ENCODE results near the gene DCAF15. TPM values are rescaled to one million over a fixed set of nuclear protein-coding genes. Genes with fewer than 3 reads are reported as not detected.

Gene DCAF15
- total and polyA plus RNA-seq, 2 donors (not counting 3 experiments of a cell fraction or from before 2014, with no cell fraction given): 41.9 to 42.4 TPM

DNA sequence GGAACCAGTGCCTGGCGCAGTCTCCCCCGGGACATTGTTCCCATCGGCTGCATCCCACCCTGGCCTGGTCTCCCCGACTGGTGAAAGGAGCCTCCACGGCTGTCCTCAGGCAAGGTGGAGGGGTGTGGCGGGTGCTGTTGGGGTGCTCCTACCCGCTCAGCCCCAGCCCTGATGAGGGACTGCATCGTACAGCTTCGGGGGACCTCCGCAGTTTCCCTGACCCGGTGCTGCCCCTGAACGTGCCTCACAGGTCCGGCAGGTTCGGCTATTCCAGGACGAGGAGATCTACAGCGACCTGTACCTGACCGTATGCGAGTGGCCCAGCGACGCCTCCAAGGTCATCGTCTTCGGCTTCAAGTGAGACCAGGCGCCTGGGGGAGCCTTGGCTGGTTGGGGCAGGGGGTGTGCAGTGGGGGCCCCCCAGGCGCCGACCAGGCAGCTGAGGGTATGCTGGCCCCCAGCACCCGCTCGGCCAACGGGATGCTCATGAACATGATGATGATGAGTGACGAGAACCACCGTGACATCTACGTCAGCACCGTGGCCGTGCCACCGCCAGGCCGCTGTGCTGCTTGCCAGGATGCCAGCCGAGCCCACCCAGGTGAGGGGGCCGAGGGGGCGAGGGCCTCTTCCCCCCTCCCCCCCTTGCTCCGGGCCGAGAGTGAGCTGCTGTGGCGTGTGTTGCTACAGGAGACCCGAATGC, 3.5 kb downstream of the DCAF15 start:
- ChIA-PET CTCF (interaction anchor here (1.2 to 1.3 kb wide), 2 partner anchors 76 to 87 kb away, joined by 3 read pairs; partner anchors contain the start of gene IL27RA), POLR2A (no interaction called here)
- no peak for FAIRE-seq

More for the DNA sequence above, 3.5 kb downstream of the DCAF15 start:
- Histone ChIP-seq H3K36me3 (ENCODE audit: control insufficient read depth in 2 of 2, extremely low read depth in 1 of 2, insufficient read depth in 2 of 2, low read length in 2 of 2) (peaks cover 17 to 31% of the 10 kb centered on the region in 2 experiments), H3K9me3 (replicated peaks; ENCODE audit: control insufficient read depth, insufficient read depth, low read length) (no peaks in the 10 kb centered on the region), H3K9me1 (replicated peaks; ENCODE audit: control insufficient read depth, extremely low read depth, insufficient read depth, low read length) (no peaks in the 10 kb centered on the region), H3K4me1 (ENCODE audit: control insufficient read depth, extremely low read depth, insufficient read depth, low read length) (peaks cover 10% of the 10 kb centered on the region), H3K4me2 (ENCODE audit: insufficient read depth, low read length) (no peak overlapping the region), H2AFZ (ENCODE audit: low read depth, low read length) (no peak overlapping the region), H3K27me3 (ENCODE audit: control insufficient read depth in 2 of 2, insufficient read depth in 2 of 2, low read length in 2 of 2) (no peaks in the 10 kb centered on the region), H3K79me2 (ENCODE audit: control insufficient read depth, insufficient read depth, low read length) (peaks cover 20% of the 10 kb centered on the region), H3K27ac (ENCODE audit: insufficient read depth, low read depth, low read length) (no peak overlapping the region), H3K9ac (replicated peaks; ENCODE audit: extremely low read depth, insufficient read depth, low read length) (no peak overlapping the region), H4K20me1 (replicated peaks; ENCODE audit: control insufficient read depth, extremely low read depth, insufficient read depth, low read length) (no peaks in the 10 kb centered on the region), H3K4me3 (replicated peaks in 1 of 3; ENCODE audit: insufficient read depth in 1 of 3, low read depth in 1 of 3, low read length in 3 of 3) (no peak overlapping the region)
- TF ChIP-seq MYC (IDR thresholded peaks at IDR 0.05; ENCODE audit: low read depth, low read length): no peak
- no peak for TF ChIP-seq EZH2 (IDR thresholded peaks at IDR 0.05; ENCODE audit: borderline replicate concordance, low read depth, low read length, severe bottlenecking)
- TF ChIP-seq JUN (IDR thresholded peaks at IDR 0.05; ENCODE audit: borderline replicate concordance, insufficient read depth, insufficient read length, low read depth): no peak
- no peak for TF ChIP-seq GATA2 (IDR thresholded peaks at IDR 0.05; ENCODE audit: insufficient read depth, insufficient read length, low read depth, low read length)
- TF ChIP-seq, protein P1, sequence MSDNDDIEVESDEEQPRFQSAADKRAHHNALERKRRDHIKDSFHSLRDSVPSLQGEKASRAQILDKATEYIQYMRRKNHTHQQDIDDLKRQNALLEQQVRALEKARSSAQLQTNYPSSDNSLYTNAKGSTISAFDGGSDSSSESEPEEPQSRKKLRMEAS (IDR thresholded peaks at IDR 0.05; ENCODE audit: insufficient read depth, insufficient read length): no peak
- TF ChIP-seq FOS (IDR thresholded peaks at IDR 0.05; ENCODE audit: borderline replicate concordance, insufficient read depth, low read length): no peak
- TF ChIP-seq POLR2A (IDR thresholded peaks at IDR 0.05; ENCODE audit: low read depth, low read length): no peak
- TF ChIP-seq POLR2AphosphoS5 (IDR thresholded peaks at IDR 0.05; ENCODE audit: insufficient read depth, low read depth, low read length): no peak
- TF ChIP-seq, protein P2, sequence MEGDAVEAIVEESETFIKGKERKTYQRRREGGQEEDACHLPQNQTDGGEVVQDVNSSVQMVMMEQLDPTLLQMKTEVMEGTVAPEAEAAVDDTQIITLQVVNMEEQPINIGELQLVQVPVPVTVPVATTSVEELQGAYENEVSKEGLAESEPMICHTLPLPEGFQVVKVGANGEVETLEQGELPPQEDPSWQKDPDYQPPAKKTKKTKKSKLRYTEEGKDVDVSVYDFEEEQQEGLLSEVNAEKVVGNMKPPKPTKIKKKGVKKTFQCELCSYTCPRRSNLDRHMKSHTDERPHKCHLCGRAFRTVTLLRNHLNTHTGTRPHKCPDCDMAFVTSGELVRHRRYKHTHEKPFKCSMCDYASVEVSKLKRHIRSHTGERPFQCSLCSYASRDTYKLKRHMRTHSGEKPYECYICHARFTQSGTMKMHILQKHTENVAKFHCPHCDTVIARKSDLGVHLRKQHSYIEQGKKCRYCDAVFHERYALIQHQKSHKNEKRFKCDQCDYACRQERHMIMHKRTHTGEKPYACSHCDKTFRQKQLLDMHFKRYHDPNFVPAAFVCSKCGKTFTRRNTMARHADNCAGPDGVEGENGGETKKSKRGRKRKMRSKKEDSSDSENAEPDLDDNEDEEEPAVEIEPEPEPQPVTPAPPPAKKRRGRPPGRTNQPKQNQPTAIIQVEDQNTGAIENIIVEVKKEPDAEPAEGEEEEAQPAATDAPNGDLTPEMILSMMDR (IDR thresholded peaks at IDR 0.05; ENCODE audit: extremely low read depth in 1 of 2, insufficient read depth in 1 of 2, low read depth in 1 of 2, low read length in 2 of 2): no peak
- no peak for DNase-seq (ENCODE audit: low read depth, low spot score)
- dilution Hi-C loops (cut with MboI; ENCODE audit: extremely low pct_ligation_motif_present, low sequenced_read_pairs): no loop called here
- intact Hi-C loops (cut with micrococcal nuclease): no loop called here
- BruUV-seq (replicated peaks): no TSS peak
